ENCODE measurements around the gene ULBP1. TPM values are rescaled to one million over a fixed set of nuclear protein-coding genes. Genes with fewer than 3 reads are reported as not detected.

Gene ULBP1
- polyA plus RNA-seq, 1 donor (not counting 4 experiments of a cell fraction or from before 2014, with no cell fraction given): 2.2 TPM

DNA sequence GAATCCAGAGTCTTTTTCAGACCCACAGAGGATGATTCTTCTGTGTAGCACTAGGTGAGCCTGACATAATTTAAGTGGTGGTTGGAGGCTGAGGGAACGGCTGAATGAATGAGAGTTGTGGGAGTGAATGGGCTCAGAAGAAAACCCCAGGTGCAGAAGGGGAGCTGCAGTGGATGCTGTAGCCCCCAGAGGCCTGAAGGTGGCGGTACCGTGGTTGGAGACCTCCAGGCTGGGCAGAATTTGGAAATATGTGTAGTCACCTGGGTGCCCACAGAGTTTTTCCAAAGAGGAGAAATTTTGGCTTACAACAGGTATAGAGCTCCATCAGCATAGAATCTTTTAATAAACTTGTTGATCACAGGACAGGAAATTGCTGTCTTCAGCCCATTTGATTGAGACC is 34.3 kb upstream of the ULBP1 start:
- no peaks in the 10 kb centered on the region for H4K20me1 ChIP-seq (ENCODE audit: control insufficient read depth, extremely low read depth, insufficient read depth, low read length)
- dilution Hi-C loops (cut with MboI; ENCODE audit: extremely low pct_ligation_motif_present, low sequenced_read_pairs): no loop called here
- peaks cover 11% of the 10 kb centered on the region for H3K4me1 ChIP-seq (ENCODE audit: control insufficient read depth, extremely low read depth, insufficient read depth, low read length)
- H3K4me2 ChIP-seq (ENCODE audit: control insufficient read depth, extremely low read depth, insufficient read depth, low read depth, low read length): no peak overlapping the region
- H3K79me2 ChIP-seq (ENCODE audit: control insufficient read depth, insufficient read depth, low read length): no peaks in the 10 kb centered on the region
- no peak overlapping the region for H3K9ac ChIP-seq (ENCODE audit: control insufficient read depth, extremely low read depth, insufficient read depth, low read length)
- H3K27ac ChIP-seq (ENCODE audit: control insufficient read depth, insufficient read depth, low read length): no peak overlapping the region
- H2AFZ ChIP-seq (ENCODE audit: control insufficient read depth, low read length): no peak overlapping the region
- TF ChIP-seq EZH2 (IDR thresholded peaks at IDR 0.05; ENCODE audit: low read length): no peak
- TF ChIP-seq, protein P1, sequence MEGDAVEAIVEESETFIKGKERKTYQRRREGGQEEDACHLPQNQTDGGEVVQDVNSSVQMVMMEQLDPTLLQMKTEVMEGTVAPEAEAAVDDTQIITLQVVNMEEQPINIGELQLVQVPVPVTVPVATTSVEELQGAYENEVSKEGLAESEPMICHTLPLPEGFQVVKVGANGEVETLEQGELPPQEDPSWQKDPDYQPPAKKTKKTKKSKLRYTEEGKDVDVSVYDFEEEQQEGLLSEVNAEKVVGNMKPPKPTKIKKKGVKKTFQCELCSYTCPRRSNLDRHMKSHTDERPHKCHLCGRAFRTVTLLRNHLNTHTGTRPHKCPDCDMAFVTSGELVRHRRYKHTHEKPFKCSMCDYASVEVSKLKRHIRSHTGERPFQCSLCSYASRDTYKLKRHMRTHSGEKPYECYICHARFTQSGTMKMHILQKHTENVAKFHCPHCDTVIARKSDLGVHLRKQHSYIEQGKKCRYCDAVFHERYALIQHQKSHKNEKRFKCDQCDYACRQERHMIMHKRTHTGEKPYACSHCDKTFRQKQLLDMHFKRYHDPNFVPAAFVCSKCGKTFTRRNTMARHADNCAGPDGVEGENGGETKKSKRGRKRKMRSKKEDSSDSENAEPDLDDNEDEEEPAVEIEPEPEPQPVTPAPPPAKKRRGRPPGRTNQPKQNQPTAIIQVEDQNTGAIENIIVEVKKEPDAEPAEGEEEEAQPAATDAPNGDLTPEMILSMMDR (optimal IDR thresholded peaks at IDR 0.05 in 1 of 3, IDR thresholded peaks at IDR 0.05 in 1 of 3, conservative IDR thresholded peaks at IDR 0.05 in 1 of 3; ENCODE audit: extremely low read depth in 1 of 3, insufficient read depth in 2 of 3, low read length in 3 of 3): peak; percentile 59 to 63 (median 61)
- no peak overlapping the region for H3K4me3 ChIP-seq (ENCODE audit: control insufficient read depth in 2 of 3, extremely low read depth in 1 of 3, insufficient read depth in 2 of 3, low read depth in 1 of 3, low read length in 3 of 3)
- H3K36me3 ChIP-seq (ENCODE audit: control insufficient read depth in 2 of 2, extremely low read depth in 1 of 2, insufficient read depth in 2 of 2, low read length in 2 of 2): no peaks in the 10 kb centered on the region
- H3K9me1 ChIP-seq (ENCODE audit: control insufficient read depth, extremely low read depth, insufficient read depth, low read length): no peaks in the 10 kb centered on the region
- no peak for FAIRE-seq
- H3K27me3 ChIP-seq (ENCODE audit: control insufficient read depth, extremely low read depth, insufficient read depth, low read length): peaks cover 10% of the 10 kb centered on the region
- no peak for DNase-seq (ENCODE audit: low read depth, low spot score)
- H3K9me3 ChIP-seq (ENCODE audit: control insufficient read depth, low read depth, low read length): no peaks in the 10 kb centered on the region

GRCh38 chr6:149931501-149931900 is 32.2 kb upstream of the ULBP1 start:
- Histone ChIP-seq H3K36me3 (ENCODE audit: control insufficient read depth in 2 of 2, extremely low read depth in 1 of 2, insufficient read depth in 2 of 2, low read length in 2 of 2) (no peaks in the 10 kb centered on the region), H4K20me1 (ENCODE audit: control insufficient read depth, extremely low read depth, insufficient read depth, low read length) (no peaks in the 10 kb centered on the region), H3K9me1 (ENCODE audit: control insufficient read depth, extremely low read depth, insufficient read depth, low read length) (no peaks in the 10 kb centered on the region), H3K4me3 (ENCODE audit: control insufficient read depth in 2 of 3, extremely low read depth in 1 of 3, insufficient read depth in 2 of 3, low read depth in 1 of 3, low read length in 3 of 3) (no peak overlapping the region), H3K27ac (ENCODE audit: control insufficient read depth, insufficient read depth, low read length) (no peak overlapping the region), H3K4me2 (ENCODE audit: control insufficient read depth, extremely low read depth, insufficient read depth, low read depth, low read length) (no peak overlapping the region), H3K27me3 (ENCODE audit: control insufficient read depth, extremely low read depth, insufficient read depth, low read length) (peaks cover 15% of the 10 kb centered on the region), H3K9me3 (ENCODE audit: control insufficient read depth, low read depth, low read length) (no peaks in the 10 kb centered on the region), H2AFZ (ENCODE audit: control insufficient read depth, low read length) (no peak overlapping the region), H3K4me1 (ENCODE audit: control insufficient read depth, extremely low read depth, insufficient read depth, low read length) (no peaks in the 10 kb centered on the region), H3K79me2 (ENCODE audit: control insufficient read depth, insufficient read depth, low read length) (no peaks in the 10 kb centered on the region), H3K9ac (ENCODE audit: control insufficient read depth, extremely low read depth, insufficient read depth, low read length) (no peak overlapping the region)
- dilution Hi-C loops (cut with MboI; ENCODE audit: extremely low pct_ligation_motif_present, low sequenced_read_pairs): no loop called here
- TF ChIP-seq, protein P1 (optimal IDR thresholded peaks at IDR 0.05 in 1 of 3, IDR thresholded peaks at IDR 0.05 in 1 of 3, conservative IDR thresholded peaks at IDR 0.05 in 1 of 3; ENCODE audit: extremely low read depth in 1 of 3, insufficient read depth in 2 of 3, low read length in 3 of 3): no peak
- no peak for TF ChIP-seq EZH2 (IDR thresholded peaks at IDR 0.05; ENCODE audit: low read length)
- DNase-seq (ENCODE audit: low read depth, low spot score) (no peak), FAIRE-seq (no peak)
